NCI-H1092 treated with DMSO at 0.1 percent for 48 hours (cell line): ENCODE data around the gene MYO7A.

Experiments used
- DNase-seq: peaks from one replicate; lab custom pipeline; 2025; lab: John Stamatoyannopoulos, UW

MYO7A gene

DNA sequence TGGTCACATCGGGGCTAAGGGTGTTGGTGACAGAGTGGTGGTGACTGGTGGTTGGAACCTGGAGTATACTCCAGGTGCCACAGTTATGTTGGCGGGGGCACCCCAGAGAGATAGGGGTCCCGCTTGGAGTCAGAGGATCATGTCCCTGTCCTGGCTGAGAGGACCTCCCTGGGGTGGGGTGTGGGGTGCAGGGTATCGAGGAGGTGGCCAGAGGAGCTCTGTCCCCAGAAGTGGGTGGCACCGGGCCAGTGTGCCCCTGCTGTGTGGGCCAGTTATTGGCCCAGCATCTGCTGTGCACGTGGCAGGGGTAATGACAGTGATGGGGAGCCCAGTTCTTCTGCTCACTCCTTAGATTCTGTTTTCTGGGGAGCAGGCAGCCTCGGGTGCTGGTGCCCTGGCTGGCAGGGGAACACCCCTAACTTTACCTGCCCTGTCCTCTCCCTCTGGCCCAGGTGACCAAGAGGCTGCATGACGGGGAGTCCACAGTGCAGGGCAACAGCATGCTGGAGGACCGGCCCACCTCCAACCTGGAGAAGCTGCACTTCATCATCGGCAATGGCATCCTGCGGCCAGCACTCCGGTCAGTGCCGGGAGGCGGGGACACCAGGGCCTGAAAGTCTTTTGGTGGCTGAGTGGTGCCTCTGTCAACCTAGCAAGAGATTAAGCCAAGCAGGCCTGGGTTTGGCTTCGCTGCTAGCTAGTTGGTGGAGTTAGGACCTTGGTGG lies 56.3 kb downstream of the MYO7A start:
- DNase-seq, result no peak

DNA sequence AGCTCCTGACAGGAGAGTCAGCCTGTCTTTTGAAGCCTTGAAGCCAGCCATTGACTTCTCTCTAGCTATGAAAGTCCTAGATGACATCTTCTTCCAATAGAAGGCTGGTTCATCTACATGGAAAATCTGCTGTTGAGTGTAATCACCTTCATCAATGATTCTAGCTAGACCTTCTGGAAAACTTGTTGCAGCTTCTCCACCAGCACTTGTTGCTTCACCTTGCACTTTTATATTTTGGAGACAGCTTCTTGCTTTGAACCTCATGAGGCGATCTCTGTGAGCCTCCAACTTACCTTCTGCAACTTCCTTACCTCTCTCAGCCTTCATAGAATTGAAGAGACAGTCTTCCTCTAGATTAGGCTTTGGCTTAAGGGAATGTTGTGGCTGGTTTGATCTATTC lies 58.3 kb downstream of the MYO7A start:
- no peak for DNase-seq

DNA sequence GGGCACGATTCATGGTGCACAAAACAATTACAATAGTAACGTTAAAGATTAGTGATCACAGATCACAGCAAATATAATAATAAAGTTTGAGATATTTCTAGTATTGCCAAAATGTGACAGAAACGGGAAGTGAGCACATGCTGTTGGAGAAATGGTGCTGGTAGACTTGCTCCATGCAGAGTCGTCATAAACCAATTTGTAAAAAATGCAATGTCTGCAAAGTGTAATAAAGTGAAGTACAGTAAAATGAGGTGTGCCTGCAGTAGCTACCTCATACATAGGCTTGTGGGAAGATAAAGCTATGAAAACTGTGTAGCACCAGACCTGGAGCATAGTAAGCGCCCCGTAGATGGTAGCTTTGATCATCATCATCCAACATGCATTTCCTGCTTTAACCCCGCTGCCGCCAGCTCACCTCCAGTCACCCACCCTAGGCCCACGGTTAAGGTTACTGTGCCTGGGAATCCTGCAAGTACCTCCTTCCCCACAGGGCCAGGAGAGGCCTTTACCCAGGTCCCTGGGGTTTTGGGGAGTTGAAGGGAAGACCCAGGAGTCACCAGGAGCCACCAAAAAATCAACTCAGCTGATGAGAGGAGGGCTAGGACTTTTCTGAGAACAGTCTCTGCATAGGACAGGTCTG lies 59.2 kb downstream of the MYO7A start:
- no peak for DNase-seq

DNA sequence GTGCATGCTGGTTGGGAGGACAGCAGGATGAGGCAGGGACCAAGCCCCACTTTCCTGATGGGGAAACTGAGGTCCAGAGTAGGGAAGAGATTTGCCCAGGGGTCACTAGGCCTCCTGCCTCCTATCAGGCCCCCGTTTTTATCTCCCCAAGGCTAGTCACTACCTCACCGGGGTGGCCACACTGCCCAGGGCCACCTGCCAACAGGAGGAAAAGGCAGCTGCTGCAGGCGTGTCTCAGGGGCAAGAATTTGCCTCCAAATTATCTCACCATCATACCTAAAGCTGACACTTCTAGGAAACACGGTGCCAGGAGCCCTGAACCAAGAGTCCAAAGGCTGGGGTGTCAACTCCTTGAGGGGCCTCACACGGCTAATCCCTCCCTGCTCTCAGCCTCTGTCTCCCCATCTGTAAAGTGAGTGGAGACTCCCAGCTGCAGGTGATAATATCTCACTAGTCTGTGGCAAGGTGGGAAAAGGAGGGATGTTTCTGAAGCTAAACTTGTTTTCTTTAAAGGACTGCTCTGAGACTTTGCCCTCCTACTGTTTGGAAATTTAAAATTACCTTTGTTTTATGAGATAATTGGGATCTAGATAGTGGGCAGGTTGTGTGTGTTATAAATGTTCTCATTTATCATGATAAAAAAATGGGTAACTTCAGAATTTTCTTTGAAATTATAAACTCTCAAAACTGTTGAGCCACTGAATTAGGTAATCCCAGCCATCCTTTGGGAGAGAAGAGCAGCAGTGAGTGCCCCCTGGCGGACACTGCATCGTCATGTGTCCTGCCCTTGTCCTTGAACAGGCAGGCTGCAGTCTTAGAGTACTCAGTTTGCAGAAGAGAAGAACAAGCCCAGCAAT lies 60.0 kb downstream of the MYO7A start:
- DNase-seq, result peak; percentile 71

DNA sequence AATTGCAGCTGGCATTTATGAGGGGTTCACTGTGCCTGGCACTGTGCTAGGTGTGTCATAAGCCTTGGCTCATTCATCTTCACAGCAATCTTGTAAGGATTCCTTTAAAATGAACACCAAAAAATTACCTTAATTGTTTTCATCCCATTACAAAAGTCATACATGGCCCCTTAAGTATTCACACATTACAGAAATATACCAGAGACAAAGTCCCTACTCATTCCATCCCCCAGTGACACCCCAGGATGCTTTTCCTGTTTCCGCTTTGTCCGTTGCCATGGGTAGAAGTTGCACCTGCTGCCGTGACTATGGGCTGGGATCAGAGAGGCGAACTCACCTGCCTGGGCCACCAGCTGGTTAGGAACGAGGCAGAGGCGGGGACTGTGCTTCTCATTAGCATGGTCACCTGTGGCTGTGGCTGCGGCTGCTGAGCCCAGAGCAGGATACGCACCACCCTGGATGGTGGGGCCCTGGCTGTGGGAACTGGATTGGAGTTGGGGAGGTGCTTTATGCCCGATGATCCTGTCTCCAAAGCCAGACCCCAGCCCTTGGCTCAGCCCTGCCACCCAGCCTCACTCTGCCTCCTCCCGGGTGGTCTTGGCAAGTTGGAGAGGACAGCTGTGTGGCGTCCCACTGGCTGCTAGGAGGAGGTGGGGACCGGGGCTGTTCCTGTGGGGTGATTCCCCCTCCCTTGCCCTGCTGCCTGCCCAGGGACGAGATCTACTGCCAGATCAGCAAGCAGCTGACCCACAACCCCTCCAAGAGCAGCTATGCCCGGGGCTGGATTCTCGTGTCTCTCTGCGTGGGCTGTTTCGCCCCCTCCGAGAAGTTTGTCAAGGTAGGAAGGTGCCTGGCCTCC lies 60.8 kb downstream of the MYO7A start:
- DNase-seq, result peak; percentile 28

DNA sequence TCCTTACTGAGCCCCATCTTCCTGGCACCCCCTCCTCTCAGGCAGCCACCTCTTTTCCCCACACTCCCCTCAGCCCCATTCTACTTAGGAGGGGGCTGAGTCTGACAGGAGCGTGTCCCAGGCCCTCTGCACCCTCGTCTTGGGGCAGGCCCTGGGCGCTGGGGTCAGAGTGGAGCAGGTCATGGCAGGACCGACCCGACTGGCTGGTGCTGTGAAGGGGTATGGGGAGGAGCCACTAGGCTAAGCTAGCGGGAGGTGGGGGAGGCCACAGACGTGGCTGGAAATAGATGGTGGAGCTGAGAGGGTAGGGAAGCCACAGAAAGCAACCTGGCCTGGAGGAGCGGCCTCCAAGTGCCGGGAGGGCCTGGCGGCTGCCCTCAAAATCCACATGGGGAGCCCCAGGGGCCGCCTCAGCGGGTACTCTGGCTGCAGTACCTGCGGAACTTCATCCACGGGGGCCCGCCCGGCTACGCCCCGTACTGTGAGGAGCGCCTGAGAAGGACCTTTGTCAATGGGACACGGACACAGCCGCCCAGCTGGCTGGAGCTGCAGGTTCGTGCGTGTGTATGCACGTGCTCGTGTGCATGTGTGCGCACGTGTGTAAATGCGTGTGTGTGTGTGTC lies 61.7 kb downstream of the MYO7A start:
- DNase-seq, result no peak

DNA sequence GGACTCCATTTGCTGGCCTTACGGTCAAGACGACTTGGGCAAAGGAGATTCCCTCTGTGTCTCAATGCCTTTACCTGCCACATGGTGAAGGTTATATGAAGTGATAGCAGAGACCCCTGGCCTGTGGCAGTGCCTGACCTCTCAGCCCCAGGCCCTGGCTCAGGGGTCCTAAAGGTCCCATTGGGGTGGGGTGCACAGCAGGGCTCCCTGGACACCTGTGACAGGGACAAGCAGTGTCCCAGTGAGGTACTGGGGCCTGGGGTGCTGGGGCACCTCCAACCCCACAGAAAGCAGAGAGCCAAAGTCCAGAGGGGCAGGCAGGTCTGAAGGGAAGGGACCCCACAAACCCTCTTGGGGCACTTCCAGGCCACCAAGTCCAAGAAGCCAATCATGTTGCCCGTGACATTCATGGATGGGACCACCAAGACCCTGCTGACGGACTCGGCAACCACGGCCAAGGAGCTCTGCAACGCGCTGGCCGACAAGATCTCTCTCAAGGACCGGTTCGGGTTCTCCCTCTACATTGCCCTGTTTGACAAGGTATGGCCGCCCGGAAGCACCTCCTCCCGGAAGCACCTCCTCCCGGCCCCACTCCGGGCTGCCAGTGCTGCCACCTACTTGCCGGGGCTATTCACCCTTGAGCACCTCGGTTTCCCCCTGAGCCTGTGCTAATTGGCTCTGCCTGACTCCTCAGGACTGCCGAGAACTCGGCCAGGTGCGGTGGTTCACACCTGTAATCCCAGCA lies 62.5 kb downstream of the MYO7A start:
- DNase-seq, result no peak

DNA sequence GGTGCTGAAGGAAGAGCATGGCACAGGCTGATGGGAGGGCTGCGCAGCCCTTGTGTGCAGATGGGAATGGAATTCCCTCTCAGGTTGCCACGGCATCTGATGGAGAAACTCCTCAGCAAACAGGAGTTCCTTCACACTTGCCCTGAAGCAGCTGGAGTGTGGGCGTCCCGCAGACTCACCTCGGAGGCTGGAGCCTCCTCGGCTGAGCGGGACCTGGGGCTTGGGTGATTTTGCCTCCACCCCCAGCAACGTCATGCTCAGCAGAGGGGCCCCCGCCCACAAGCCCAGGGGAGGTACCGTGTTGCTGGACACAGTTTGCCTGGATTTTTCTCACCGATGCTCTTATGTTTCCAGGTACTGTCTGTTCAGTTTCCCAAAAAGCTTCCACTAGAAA lies 63.4 kb downstream of the MYO7A start:
- DNase-seq, result no peak

DNA sequence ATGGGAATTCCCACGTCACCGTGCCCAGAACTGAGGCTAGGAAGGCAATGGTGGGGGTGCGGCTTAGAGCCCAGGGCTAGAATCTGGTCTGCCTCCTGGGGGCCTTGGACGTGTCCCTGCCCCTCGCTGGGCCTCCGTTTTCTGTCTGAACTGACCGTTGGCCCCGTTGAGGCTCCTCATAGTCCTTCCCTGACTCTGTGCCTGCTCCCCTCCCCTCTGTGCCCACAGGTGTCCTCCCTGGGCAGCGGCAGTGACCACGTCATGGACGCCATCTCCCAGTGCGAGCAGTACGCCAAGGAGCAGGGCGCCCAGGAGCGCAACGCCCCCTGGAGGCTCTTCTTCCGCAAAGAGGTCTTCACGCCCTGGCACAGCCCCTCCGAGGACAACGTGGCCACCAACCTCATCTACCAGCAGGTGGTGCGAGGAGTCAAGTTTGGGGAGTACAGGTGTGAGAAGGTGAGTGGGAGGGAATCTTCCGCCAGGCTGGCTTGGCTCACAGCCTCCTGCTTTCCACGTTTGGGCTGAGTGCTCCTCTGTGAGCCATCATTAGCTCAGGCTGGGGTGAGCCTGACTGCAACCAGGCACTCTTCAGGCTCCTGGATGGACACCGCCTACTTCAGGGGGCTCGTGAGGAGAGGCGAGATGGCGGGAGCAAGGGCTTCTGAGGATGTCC lies 63.9 kb downstream of the MYO7A start:
- peak; percentile 7 for DNase-seq

DNA sequence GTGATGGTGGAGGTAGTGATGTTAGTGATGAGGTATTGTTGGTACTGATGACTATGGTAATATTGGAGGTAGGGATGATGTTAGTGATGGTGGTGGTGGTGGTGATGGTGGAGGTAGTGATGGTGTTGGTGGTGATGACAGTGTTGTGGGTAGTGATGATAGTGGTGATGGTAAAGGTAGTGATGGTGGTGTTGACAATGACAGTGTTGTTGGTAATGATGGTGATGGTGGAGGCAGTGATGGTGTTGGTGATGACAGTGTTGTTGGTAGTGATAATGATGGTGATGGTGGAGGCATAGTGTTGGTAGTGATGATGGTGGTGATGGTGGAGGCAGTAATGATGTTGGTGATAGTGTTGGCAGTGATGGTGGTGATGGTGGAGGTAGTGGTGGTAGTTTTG lies 65.1 kb downstream of the MYO7A start:
- no peak for DNase-seq

DNA sequence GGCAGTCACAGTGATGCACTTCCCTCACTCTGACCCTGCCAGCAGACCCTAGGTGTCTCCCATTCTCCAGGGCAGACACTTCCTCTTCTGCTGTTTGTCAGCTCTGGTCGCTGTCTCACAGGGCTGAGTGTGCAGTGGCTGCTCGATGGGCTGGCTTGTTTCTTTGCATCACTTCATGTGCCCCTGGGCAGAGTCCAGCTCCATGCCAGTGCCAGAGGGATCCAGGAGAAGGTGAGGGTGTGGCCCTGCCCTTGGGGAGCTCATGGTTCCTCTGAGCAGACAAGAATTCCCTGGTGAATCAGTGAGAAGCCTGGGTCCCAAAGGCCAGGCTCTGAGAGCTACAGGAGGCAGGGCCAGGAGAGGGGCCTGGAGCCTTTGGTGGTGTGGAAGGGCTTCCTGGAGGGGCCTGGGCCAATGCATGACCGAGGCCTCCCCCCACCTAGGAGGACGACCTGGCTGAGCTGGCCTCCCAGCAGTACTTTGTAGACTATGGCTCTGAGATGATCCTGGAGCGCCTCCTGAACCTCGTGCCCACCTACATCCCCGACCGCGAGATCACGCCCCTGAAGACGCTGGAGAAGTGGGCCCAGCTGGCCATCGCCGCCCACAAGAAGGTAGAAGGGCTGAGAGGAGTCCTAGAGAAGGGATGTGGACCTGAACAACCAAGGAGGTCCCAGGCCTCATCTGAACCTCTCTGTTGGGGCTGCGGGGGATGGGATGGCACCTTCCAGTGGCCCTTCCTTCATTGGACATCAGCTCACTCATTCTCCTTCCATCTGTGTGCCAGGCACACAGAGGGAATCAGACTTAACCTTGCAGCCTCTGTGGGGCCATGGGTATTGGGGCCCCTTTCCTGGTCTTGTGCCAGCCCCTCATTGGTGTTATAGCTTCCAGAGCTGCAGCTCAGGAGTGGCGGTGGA lies 66.1 kb downstream of the MYO7A start:
- DNase-seq, result no peak

DNA sequence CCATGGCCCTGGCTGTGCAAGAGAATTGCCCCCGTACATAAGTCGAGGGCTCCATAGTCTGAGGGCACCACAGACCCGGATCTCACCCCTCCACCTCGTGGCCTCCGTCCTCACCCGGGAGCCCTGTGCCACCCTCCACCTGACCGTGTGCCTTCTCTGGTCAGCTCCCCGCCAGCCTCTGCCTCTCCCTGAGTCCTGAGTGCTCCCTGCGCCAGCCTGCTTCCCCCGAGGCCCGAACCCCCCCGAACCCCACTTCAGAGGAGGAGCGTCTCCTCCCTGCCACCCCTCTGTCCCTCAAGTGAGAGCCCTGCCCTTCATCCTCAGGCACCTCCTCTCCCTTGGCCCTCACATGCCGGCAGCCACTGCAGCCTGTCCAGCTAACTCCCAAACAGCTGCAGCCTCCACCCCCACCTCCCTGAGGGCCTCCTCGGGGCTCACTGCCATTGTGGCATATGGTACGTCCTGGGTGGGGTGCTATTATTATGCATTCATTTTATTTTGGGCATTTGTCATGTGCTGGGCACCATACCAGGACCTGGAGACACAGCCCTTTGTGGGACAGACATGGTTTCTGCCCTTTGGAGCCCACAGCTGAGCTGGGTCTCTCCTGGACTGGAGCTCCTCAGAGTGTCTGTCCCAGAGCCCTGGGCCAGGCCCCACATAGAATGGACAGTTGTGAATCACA lies 67.2 kb downstream of the MYO7A start:
- DNase-seq, result no peak

DNA sequence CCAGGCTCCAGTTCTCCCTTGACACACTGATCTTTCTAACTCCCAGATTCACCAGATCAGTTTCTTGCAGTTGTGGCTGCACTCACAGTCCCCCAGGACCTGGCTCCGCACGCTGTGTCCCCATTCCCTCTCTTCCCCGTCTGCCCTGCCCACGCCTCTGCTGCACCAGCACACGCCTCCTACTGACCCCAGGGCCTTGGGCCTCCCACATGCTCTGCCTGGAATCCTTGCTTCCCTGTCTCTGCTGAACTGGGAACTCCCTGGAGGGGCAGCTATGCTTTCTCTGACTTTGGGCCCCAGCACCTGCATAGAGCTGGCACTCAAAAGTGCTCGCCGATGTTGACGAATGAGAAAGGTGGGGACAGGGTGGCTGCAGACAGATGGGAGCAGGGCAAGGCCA lies 68.9 kb downstream of the MYO7A start:
- DNase-seq, result no peak

DNA sequence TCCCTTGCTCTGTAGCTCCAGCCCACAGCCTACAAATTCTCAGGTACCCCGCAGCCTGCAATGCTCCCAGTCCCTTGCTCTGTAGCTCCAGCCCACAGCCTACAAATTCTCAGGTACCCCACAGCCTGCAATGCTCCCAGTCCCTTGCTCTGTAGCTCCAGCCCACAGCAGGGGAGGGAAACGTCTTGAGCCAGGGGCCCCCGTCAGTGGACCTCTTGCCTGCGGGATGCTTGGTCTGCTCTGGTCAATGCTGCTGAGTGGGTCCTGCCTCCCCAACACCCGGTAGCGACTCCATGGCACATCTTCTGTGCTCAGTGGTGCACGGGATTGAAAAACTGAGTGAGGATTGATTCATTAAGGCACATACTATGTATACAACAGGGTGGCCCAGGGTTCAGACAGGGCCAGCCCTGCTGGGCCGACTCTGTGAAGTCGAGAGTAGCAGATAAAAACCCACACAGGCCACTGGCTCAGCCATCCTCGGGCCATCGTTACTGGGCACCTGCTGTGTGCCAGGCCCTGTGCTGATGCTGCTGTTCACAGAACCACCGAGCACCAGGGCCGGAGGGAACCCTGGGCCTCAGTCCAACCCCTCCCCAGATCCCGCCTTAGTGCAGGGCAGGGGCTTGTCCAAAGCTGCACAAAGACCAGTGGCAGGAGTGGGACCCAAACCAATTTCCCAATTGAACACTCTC lies 69.7 kb downstream of the MYO7A start:
- no peak for DNase-seq

DNA sequence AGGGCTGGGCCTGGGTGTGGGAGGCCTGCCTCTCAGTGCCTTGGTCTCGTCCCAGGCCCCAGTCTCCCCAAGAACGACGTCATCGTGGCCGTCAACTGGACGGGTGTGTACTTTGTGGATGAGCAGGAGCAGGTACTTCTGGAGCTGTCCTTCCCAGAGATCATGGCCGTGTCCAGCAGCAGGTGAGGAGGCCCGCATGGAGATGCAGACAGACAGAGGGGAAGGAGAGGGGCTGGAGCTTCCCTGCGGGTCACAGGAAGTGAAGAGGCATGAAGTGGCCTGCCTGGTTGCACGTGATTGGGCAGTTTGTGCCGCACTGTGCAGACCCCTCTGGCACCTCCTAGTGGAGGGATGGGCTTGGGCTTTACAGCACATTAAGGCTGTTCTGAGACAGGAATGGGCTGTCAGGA lies 70.4 kb downstream of the MYO7A start:
- DNase-seq, result no peak

DNA sequence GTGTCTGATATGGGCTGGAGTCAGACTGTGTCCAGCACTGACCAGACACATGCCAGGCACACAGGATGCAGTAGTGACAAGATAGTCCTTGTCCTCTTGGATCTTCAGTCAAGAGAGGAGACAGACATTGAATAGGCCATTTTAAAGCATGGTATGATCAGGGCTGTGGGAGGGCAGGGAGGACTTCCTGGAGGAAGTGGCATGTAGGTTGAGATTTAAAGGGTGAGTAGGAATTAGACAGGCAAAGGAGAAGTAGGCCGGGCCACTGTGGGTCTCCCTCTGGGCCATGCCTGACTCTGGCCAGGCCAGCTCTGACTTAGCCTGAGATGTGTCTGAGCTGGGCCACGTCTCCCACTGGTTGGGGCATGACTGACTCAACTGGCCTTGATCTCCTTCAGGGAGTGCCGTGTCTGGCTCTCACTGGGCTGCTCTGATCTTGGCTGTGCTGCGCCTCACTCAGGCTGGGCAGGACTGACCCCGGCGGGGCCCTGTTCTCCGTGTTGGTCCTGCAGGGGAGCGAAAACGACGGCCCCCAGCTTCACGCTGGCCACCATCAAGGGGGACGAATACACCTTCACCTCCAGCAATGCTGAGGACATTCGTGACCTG lies 71.2 kb downstream of the MYO7A start:
- no peak for DNase-seq
